ENCODE data around the gene CCNL1. TPM values are rescaled to one million over a fixed set of nuclear protein-coding genes. Genes with fewer than 3 reads are reported as not detected.

The CCNL1 gene
- total and polyA plus RNA-seq, 2 experiments from 2014 or later: 87.6 to 223 TPM

DNA sequence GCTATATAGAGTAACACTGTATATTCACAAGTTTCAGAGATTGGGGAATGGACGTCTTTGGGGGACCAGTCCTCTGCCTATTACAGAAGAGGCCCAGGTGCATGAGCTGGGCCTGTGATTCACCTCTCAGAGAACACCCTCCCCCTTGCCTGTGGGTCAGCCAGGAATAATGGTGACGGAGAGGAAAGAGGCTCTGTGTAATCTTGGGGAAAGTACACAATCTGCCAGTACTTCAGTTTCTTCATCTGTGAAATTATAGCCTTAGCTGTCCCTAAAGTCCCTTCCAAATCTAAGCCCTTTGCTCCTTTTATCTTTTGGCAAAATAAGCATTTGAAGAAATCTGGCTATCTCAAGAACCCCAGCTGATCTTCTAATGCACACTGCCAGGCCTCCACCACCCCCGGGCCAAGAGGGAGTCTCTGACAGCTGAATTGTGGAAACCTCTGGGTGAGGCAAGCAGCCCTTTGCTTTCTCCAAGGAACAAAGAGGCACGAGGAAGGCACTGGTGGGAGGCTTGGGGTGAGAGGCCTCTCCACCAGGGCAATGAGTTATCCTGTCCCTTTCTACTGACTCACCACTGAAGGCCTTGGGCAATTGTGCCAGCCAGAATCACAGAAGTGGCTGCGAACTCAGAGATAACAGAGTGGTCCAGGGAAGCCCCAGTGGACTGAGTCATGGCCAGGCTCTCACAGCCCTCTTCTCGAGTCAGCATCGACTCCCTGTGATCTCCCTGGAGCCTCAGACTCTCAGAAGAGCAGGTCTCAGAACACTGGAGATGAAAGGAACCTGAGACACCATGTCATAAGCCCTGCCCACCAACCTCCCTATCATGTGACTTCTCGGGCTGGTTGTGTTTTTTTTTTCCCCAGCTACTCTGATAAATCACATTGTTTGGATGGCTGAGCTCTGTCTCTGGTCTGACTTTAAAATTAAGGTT lies 31.8 kb downstream of the CCNL1 start:
- TF ChIP-seq, protein P1, sequence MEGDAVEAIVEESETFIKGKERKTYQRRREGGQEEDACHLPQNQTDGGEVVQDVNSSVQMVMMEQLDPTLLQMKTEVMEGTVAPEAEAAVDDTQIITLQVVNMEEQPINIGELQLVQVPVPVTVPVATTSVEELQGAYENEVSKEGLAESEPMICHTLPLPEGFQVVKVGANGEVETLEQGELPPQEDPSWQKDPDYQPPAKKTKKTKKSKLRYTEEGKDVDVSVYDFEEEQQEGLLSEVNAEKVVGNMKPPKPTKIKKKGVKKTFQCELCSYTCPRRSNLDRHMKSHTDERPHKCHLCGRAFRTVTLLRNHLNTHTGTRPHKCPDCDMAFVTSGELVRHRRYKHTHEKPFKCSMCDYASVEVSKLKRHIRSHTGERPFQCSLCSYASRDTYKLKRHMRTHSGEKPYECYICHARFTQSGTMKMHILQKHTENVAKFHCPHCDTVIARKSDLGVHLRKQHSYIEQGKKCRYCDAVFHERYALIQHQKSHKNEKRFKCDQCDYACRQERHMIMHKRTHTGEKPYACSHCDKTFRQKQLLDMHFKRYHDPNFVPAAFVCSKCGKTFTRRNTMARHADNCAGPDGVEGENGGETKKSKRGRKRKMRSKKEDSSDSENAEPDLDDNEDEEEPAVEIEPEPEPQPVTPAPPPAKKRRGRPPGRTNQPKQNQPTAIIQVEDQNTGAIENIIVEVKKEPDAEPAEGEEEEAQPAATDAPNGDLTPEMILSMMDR (IDR thresholded peaks at IDR 0.05; ENCODE audit: low read depth, low read length): no peak
- H3K9me3 ChIP-seq (ENCODE audit: low read depth): no peaks in the 10 kb centered on the region
- H3K27me3 ChIP-seq: no peaks in the 10 kb centered on the region
- no peak overlapping the region for H3K4me3 ChIP-seq
- DNase-seq (ENCODE audit: low read depth in 1 of 2, low spot score in 1 of 2): peak; percentile 67 to 89
- H3K4me1 ChIP-seq (ENCODE audit: low read depth): peaks cover 93% of the 10 kb centered on the region
- no peaks in the 10 kb centered on the region for H3K36me3 ChIP-seq
- H3K27ac ChIP-seq: peak overlapping the region; percentile 74

DNA sequence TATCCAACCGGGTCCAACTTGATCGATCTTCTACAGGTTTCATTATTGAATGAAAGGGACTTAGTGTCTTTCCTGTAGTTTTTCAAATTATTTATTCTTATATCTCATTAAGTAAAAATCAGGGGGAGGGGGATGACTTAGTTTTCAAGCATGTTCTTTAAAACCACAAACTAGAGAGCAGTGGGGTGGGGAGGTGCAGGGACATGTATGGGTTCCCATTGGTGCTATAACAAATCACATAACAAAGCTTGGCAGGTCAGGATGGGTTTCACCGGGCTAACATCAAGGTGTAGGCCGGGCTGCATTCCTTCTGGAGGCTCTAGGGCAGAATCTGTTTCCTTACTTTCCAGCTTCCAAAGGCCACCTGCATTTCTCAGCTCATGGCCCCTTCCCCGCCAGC lies 32.7 kb downstream of the CCNL1 start:
- peak overlapping the region; percentile 74 for H3K27ac ChIP-seq
- TF ChIP-seq, protein P1 (IDR thresholded peaks at IDR 0.05; ENCODE audit: low read depth, low read length): no peak
- no peak overlapping the region for H3K4me3 ChIP-seq
- no peaks in the 10 kb centered on the region for H3K27me3 ChIP-seq
- no peak for DNase-seq (ENCODE audit: low read depth in 1 of 2, low spot score in 1 of 2)
- peaks cover 92% of the 10 kb centered on the region for H3K4me1 ChIP-seq (ENCODE audit: low read depth)
- H3K36me3 ChIP-seq: no peaks in the 10 kb centered on the region
- no peaks in the 10 kb centered on the region for H3K9me3 ChIP-seq (ENCODE audit: low read depth)

DNA sequence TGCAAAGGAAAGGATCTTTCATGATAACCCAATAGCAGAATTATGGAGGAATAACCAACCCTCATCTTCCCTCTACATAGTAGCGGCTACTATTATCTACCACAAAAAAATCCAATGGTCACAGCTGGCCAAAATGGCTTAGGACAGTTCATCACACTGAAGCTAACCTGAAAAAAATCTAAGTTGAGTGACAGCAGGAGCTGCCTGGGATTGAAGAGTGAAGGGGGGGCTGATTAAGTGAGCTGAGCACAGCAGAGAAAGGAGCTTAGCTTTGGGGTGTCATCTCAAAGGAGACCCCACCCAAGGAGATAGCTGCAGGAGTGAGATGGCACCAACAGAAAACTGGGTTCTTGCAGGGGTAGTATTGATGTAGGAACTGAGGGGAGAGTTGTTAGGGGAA lies 33.6 kb downstream of the CCNL1 start:
- TF ChIP-seq, protein P1 (IDR thresholded peaks at IDR 0.05; ENCODE audit: low read depth, low read length): no peak
- peaks cover 92% of the 10 kb centered on the region for H3K4me1 ChIP-seq (ENCODE audit: low read depth)
- no peak for DNase-seq (ENCODE audit: low read depth in 1 of 2, low spot score in 1 of 2)

DNA sequence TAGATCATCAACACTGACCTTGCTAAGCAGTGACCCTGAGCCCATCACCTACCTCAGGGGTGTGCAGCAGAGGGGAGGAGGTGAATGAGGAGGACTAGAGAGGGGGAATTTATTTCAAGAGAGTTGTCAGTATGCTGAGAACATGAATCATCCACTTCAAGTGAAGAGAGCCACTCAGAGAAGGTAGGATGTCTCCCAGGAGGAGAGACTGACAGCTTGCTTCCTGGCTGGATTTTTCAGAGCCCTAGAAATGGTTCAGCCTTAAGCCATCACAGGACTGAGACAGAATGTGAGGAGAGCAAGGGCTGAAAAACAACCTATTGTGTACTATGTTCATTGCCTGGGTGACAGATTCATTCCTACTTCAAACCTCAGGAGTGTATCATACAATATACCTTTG lies 34.8 kb downstream of the CCNL1 start:
- DNase-seq (ENCODE audit: low read depth in 1 of 2, low spot score in 1 of 2): peak in 1 of 2 donors; percentile 64
- Histone ChIP-seq H3K36me3 (no peaks in the 10 kb centered on the region), H3K4me1 (ENCODE audit: low read depth) (peaks cover 86% of the 10 kb centered on the region), H3K4me3 (no peak overlapping the region), H3K9me3 (ENCODE audit: low read depth) (no peaks in the 10 kb centered on the region), H3K27me3 (no peaks in the 10 kb centered on the region), H3K27ac (peak overlapping the region; percentile 70)
- TF ChIP-seq, protein P1 (IDR thresholded peaks at IDR 0.05; ENCODE audit: low read depth, low read length): no peak

More for the DNA sequence above, 33.6 kb downstream of the CCNL1 start:
- Histone ChIP-seq H3K36me3 (no peaks in the 10 kb centered on the region), H3K27ac (no peak overlapping the region), H3K27me3 (no peaks in the 10 kb centered on the region), H3K4me3 (no peak overlapping the region), H3K9me3 (ENCODE audit: low read depth) (no peaks in the 10 kb centered on the region)

DNA sequence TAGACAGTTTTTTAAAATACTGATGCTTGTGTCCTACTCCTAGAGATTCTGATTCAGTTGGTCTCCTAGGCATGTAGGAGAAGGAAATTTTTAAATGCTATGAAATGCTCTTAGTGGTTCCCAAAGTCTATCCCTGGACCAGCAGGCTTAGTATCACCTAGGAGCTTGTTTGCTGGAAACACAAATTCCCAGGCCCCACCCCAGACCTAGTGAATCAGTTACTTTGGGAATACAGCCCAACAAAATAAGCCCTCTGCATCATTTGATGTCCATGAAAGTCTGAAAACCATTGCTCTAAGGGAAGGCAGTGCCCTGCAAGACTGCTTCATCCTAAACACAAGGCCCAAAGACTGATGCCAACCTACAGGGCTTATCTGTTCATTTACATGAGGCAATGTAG lies 36.3 kb downstream of the CCNL1 start:
- Histone ChIP-seq H3K4me1 (ENCODE audit: low read depth) (peaks cover 74% of the 10 kb centered on the region), H3K36me3 (no peaks in the 10 kb centered on the region), H3K27ac (peak overlapping the region; percentile 70), H3K9me3 (ENCODE audit: low read depth) (no peaks in the 10 kb centered on the region), H3K27me3 (no peaks in the 10 kb centered on the region), H3K4me3 (no peak overlapping the region)
- TF ChIP-seq, protein P1 (IDR thresholded peaks at IDR 0.05; ENCODE audit: low read depth, low read length): no peak
- DNase-seq (ENCODE audit: low read depth in 1 of 2, low spot score in 1 of 2): no peak
